Kidney epithelial cell (primary cell): ENCODE data around the gene CDHR3. TPM values are rescaled to one million over a fixed set of nuclear protein-coding genes. Genes with fewer than 3 reads are reported as not detected.

ENCODE experiments used
- DNase-seq: peaks from one replicate; pipeline ENCODE4 v3.0.0-alpha.2; 2010; ENCODE audit warnings: low read depth
- H3K27me3 ChIP-seq: 2 replicates; pipeline ENCODE4 v1.6.0; 2011; ENCODE audit warnings: low read length; ENCODE audit not compliant: control insufficient read depth, insufficient read depth
- H3K36me3 ChIP-seq: 2 replicates; pipeline ENCODE4 v1.5.1; 2011; ENCODE audit warnings: low read length; ENCODE audit not compliant: control insufficient read depth, insufficient read depth
- H3K4me3 ChIP-seq: 2 replicates; pipeline ENCODE4 v1.5.1; 2011; ENCODE audit warnings: low read depth, mild to moderate bottlenecking, control low read depth, low read length
- total RNA-seq: library from RNA; depleted of rRNA; stranded (reverse); fragments of >200 nt; gene quantifications from 2 replicates; pipeline ENCODE4 v1.2.3, GENCODE V29; 2015
- TF ChIP-seq, protein P1 (sequence below): IDR thresholded peaks from 2 replicates; pipeline ENCODE4 v1.5.1; 2011; ENCODE audit warnings: mild to moderate bottlenecking, moderate library complexity, low read length, control low read depth, inconsistent platforms; ENCODE audit not compliant: insufficient read depth, poor library complexity, severe bottlenecking

CDHR3 gene
- total RNA-seq, 1 donor from 2014 or later, result 0.96 TPM

DNA sequence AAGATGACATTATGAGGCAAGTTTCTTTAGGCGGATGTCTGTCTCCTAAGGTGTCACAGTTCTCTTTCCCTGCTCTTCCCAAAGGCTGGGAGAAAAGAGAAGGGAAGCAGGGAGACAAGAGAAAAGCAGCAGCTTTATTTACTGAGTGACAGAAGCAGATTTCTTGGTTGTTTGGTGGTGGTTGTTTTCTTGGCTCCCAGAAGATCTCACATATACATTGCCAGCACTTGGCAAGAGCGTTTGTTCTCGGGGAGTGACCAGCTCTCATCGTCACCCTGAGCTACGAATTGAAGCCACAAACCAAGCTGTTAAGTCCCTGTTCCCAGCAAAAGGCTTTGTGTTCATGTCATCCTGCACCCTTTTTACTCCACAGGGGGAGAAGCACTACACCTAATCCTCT is 11.4 kb downstream of the CDHR3 start:
- Histone ChIP-seq H3K36me3 (no peaks in the 10 kb centered on the region), H3K27me3 (no peaks in the 10 kb centered on the region), H3K4me3 (no peak overlapping the region)
- TF ChIP-seq, protein P1, sequence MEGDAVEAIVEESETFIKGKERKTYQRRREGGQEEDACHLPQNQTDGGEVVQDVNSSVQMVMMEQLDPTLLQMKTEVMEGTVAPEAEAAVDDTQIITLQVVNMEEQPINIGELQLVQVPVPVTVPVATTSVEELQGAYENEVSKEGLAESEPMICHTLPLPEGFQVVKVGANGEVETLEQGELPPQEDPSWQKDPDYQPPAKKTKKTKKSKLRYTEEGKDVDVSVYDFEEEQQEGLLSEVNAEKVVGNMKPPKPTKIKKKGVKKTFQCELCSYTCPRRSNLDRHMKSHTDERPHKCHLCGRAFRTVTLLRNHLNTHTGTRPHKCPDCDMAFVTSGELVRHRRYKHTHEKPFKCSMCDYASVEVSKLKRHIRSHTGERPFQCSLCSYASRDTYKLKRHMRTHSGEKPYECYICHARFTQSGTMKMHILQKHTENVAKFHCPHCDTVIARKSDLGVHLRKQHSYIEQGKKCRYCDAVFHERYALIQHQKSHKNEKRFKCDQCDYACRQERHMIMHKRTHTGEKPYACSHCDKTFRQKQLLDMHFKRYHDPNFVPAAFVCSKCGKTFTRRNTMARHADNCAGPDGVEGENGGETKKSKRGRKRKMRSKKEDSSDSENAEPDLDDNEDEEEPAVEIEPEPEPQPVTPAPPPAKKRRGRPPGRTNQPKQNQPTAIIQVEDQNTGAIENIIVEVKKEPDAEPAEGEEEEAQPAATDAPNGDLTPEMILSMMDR, result no peak
- DNase-seq, result no peak

DNA sequence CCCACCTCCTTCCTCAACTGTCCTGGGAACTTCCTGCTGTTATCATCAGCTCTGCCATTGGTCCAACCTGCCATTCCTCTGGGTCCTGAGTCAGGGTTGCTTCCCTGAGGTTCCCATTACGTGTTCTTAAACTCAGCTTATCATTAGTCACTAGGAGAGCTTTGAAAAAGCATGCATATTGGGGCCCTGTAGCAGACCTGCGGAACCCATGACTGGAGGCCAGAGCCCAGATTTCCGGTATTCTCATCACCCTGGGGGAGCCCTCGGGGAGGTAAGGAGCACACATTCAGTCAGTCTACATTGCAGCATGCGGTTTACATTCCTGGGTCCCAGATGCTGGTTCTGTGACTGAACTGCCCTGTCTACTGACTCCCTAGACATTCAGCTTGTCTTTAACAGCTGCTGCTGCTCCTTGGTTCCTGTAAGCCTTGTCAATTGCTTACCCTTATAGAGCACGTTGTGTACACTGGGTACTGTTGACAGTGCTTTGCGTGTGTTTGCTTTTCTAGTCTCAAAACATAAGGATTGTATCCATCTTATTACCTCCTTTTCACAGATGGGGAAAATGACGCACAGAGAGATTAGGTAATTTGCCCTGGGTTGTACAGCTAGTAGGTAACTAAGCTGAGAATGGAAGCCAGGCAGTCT is 12.8 kb downstream of the CDHR3 start:
- TF ChIP-seq, protein P1, result no peak
- H3K36me3 ChIP-seq, result no peaks in the 10 kb centered on the region
- no peak overlapping the region for H3K4me3 ChIP-seq
- no peaks in the 10 kb centered on the region for H3K27me3 ChIP-seq
- no peak for DNase-seq

DNA sequence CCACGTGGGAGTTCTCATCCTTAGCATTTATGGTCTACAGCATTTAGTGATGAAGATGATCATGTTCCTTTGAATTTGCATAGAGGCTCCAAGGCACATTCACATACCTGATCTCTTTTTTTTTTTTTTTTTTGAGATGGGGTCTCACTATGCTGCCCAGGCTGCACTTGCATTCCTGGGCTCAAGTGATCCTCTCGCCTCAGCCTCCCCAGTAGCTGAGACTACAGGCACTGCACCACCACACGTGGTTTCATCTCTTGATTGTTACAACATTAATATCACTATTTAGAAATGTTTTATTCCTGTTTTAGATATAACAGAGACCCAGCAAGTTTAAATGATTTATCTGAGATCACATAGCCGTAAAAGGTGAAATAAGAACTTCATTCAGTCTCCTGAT is 13.8 kb downstream of the CDHR3 start:
- TF ChIP-seq, protein P1, result no peak
- H3K27me3 ChIP-seq, result no peaks in the 10 kb centered on the region
- no peak for DNase-seq

DNA sequence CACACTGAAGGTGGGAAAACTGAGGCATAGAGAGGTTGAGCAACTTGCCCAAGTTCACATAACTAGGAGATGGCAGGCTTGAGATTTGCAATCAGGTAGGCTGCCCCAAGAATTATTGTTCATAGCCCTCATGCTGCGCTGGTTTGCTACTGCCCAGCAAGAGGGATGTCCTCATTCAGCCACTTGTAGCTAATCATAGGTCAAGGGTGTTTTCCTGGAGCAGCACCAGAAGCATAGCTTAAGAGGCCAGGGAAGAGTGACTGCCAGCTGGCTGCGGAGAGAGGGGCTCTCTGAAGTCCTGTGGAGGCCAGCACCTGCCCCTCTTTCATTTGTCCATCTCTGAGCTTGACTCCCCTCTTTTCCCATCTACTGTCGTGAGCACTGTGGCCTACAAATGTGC is 15.0 kb downstream of the CDHR3 start:
- Histone ChIP-seq H3K4me3 (no peak overlapping the region), H3K27me3 (no peaks in the 10 kb centered on the region), H3K36me3 (no peaks in the 10 kb centered on the region)
- no peak for DNase-seq
- TF ChIP-seq, protein P1, result no peak

More for the DNA sequence above, 13.8 kb downstream of the CDHR3 start:
- Histone ChIP-seq H3K36me3 (no peaks in the 10 kb centered on the region), H3K4me3 (no peak overlapping the region)

DNA sequence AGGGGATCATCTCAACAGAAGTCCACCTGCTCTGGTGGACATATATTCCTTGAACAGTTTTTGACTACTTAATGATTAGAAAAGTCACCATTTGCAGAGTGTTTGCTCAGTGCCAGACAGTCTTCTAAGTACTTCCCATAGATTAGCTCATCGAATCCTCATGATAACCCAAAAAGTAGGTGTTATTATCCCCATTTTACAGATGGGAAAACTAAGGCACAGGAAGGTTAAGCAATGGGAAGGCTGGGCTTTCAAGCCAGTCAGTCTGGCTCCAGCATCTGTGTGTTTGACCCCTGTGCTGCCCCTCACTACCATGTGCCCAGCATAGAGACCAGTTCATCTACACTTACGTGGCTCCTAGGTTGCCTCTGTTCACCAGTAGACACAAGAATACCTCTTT is 15.9 kb downstream of the CDHR3 start:
- Histone ChIP-seq H3K4me3 (no peak overlapping the region), H3K36me3 (no peaks in the 10 kb centered on the region), H3K27me3 (no peaks in the 10 kb centered on the region)
- TF ChIP-seq, protein P1, result no peak
- no peak for DNase-seq

DNA sequence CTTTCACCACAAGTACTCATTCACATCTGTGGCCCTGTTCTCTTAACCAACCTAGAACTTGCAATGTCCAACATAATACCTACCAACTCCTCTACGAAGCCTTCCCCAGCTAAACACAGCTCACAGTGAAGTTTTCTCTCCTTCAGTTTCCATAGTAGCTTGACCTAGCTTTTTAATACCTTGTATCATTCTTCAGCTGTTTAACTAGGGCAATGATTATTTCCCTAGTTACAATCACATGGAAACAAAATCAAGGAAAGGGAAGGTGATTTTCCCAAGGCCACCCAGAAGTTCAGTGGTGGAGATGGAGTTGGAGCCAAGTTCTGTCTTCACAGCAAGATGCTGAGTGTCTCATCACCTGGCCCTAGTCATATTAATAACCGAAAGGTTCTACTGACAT is 16.3 kb downstream of the CDHR3 start:
- H3K36me3 ChIP-seq, result no peaks in the 10 kb centered on the region
- H3K27me3 ChIP-seq, result no peaks in the 10 kb centered on the region
- no peak overlapping the region for H3K4me3 ChIP-seq
- TF ChIP-seq, protein P1, result no peak
- DNase-seq, result no peak
